HCT116 (cell line): Measurements from ENCODE around the gene PGGT1B.

ENCODE experiments used
- EZH2 ChIP-seq: fragments of 200-600 bp; sonication (generic); IDR thresholded peaks from 2 replicates; pipeline ENCODE4 v1.6.1; 2017; ENCODE audit warnings: antibody characterized with exemption, mixed run types
- EZH2phosphoT487 ChIP-seq: fragments of 200-600 bp; IDR thresholded peaks from 2 replicates; pipeline ENCODE4 v1.6.1; 2018; ENCODE audit warnings: antibody characterized with exemption, borderline replicate concordance
- POLR2A ChIP-seq: IDR thresholded peaks from 2 replicates; pipeline ENCODE4 v1.7.0; 2011; ENCODE audit warnings: borderline replicate concordance; ENCODE audit not compliant: insufficient read depth, insufficient read length; ENCODE audit errors: extremely low read depth
- TCF7L2 ChIP-seq: IDR thresholded peaks from 2 replicates; pipeline ENCODE4 v1.7.0; 2011; ENCODE audit warnings: borderline replicate concordance, inconsistent platforms; ENCODE audit not compliant: insufficient read depth, insufficient read length; ENCODE audit errors: extremely low read depth
- TF ChIP-seq, protein P1 (sequence below), 3 experiments: fragments of 200-600 bp in 1 of 3; sonication (generic) in 1 of 3; IDR thresholded peaks in 2 of 3; conservative IDR thresholded peaks in 1 of 3; 2 replicates each; pipeline ENCODE4 v1.5.1; 2012 to 2017; ENCODE audit warnings: low read depth in 2 of 3, low read length in 2 of 3, antibody characterized with exemption in 1 of 3, borderline replicate concordance in 1 of 3, control low read depth in 1 of 3, mild to moderate bottlenecking in 1 of 3, mixed read lengths in 1 of 3, mixed run types in 1 of 3, moderate library complexity in 1 of 3; ENCODE audit not compliant: insufficient read depth in 1 of 3
- TF ChIP-seq, protein P2 (sequence below): IDR thresholded peaks from 2 replicates; pipeline ENCODE4 v1.6.1; 2012

DNA sequence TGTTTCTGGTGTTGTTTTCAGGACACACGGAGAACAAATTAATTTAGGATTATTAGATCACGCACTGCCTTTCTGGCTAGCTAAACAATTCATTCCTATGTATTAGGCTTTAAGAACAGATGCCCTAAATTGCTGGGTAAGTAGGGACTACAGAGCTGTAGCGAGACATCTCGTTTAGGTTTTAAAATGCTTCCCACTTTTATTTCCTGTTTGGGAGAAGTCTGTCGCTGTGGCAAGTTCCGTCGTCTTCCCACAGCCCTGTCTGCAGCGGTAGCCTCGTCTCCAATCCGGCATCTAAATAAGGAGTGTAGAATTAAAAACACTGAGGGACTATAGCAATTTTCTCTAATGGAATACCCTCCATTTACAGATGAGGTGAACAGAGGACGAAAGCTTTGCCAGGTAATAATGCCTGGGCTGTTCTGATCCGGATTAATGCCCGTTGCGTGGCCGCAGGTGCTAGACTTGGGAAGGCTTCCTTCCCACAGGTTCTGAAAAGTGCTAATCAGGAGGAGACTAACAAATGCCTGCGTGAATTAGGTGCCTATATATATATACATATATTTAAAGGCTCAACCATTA is 91.7 kb downstream of the PGGT1B start:
- TF ChIP-seq POLR2A (no peak), EZH2 (no peak), TCF7L2 (no peak), EZH2phosphoT487 (no peak)
- TF ChIP-seq, protein P1, sequence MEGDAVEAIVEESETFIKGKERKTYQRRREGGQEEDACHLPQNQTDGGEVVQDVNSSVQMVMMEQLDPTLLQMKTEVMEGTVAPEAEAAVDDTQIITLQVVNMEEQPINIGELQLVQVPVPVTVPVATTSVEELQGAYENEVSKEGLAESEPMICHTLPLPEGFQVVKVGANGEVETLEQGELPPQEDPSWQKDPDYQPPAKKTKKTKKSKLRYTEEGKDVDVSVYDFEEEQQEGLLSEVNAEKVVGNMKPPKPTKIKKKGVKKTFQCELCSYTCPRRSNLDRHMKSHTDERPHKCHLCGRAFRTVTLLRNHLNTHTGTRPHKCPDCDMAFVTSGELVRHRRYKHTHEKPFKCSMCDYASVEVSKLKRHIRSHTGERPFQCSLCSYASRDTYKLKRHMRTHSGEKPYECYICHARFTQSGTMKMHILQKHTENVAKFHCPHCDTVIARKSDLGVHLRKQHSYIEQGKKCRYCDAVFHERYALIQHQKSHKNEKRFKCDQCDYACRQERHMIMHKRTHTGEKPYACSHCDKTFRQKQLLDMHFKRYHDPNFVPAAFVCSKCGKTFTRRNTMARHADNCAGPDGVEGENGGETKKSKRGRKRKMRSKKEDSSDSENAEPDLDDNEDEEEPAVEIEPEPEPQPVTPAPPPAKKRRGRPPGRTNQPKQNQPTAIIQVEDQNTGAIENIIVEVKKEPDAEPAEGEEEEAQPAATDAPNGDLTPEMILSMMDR (IDR thresholded peaks at IDR 0.05 in 2 of 3, conservative IDR thresholded peaks at IDR 0.05 in 1 of 3; ENCODE audit: borderline replicate concordance in 1 of 3, insufficient read depth in 1 of 3, low read depth in 2 of 3, low read length in 2 of 3) = no peak
- TF ChIP-seq, protein P2, sequence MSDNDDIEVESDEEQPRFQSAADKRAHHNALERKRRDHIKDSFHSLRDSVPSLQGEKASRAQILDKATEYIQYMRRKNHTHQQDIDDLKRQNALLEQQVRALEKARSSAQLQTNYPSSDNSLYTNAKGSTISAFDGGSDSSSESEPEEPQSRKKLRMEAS = no peak
